Endothelial cell of umbilical vein (primary cell): ENCODE data around the gene SRRM3. TPM values are rescaled to one million over a fixed set of nuclear protein-coding genes. Genes with fewer than 3 reads are reported as not detected.
"Not testable (repeated sequence)": the region's sequence is repeated elsewhere in the genome, so short reads cannot be mapped to it uniquely, and the experiment has no call there.

Source experiments
- BruUV-seq: library from RNA; stranded (reverse); fragments of 400-500 nt; replicated peaks from 2 replicates; lab custom pipeline; 2021; lab: Mats Ljungman, UMichigan
- CTCF ChIA-PET: fragments of 300-600, 350-600 bp; sonication (Branson Sonifier 250); formaldehyde crosslinking; loops from one replicate; lab custom pipeline; 2021; ENCODE audit warnings: antibody characterized with exemption, inconsistent platforms; lab: Charles Lee
- POLR2A ChIA-PET: fragments of 300-600, 350-600 bp; sonication (Branson Sonifier 250); formaldehyde crosslinking; loops from one replicate; lab custom pipeline; 2021; ENCODE audit warnings: antibody characterized with exemption, inconsistent platforms; lab: Charles Lee
- DNase-seq: peaks from one replicate; pipeline ENCODE4 v3.0.0-alpha.2; 2011; ENCODE audit warnings: low read depth, low spot score
- FAIRE-seq: peaks from 2 replicates; lab custom pipeline; 2011; peaks lifted over from hg19 to GRCh38; lab: Jason Lieb, UNC
- H2AFZ ChIP-seq: 2 replicates; pipeline ENCODE4 v1.6.0; 2012; ENCODE audit warnings: low read depth, low read length, control low read depth, inconsistent platforms
- H3K27ac ChIP-seq: 2 replicates; pipeline ENCODE4 v1.5.1; 2011; ENCODE audit warnings: low read depth, mild to moderate bottlenecking, control low read depth, low read length, moderate library complexity; ENCODE audit not compliant: insufficient read depth
- H3K27me3 ChIP-seq, 2 experiments: 2 replicates each; pipeline versions ENCODE4 v1.6.0 to v1.6.1; 2011; ENCODE audit warnings: low read length in 2 of 2, mixed read lengths in 1 of 2; ENCODE audit not compliant: control insufficient read depth in 2 of 2, insufficient read depth in 2 of 2
- H3K36me3 ChIP-seq, 2 experiments: 2 replicates in 1 of 2; 3 replicates in 1 of 2; pipeline ENCODE4 v1.5.1; 2011; ENCODE audit warnings: low read length in 2 of 2, mild to moderate bottlenecking in 1 of 2, moderate library complexity in 1 of 2; ENCODE audit not compliant: control insufficient read depth in 2 of 2, insufficient read depth in 2 of 2; ENCODE audit errors: extremely low read depth in 1 of 2
- H3K4me1 ChIP-seq: 3 replicates; pipeline ENCODE4 v1.5.1; 2011; ENCODE audit warnings: mild to moderate bottlenecking, low read length; ENCODE audit not compliant: control insufficient read depth, insufficient read depth; ENCODE audit errors: extremely low read depth
- H3K4me2 ChIP-seq: 2 replicates; pipeline ENCODE4 v1.6.1; 2011; ENCODE audit warnings: low read length, control low read depth, mixed read lengths; ENCODE audit not compliant: insufficient read depth
- H3K4me3 ChIP-seq, 3 experiments: fragments of 200-600 bp in 1 of 3; sonication (generic), shearing (Covaris generic) in 1 of 3; replicated peaks in 1 of 3; 2 replicates each; pipeline ENCODE4 v1.5.1; 2011 to 2016; ENCODE audit warnings: control low read depth in 3 of 3, low read length in 3 of 3, mild to moderate bottlenecking in 2 of 3, inconsistent platforms in 1 of 3, low read depth in 1 of 3, moderate library complexity in 1 of 3; ENCODE audit not compliant: insufficient read depth in 1 of 3
- H3K79me2 ChIP-seq: 2 replicates; pipeline ENCODE4 v1.6.0; 2012; ENCODE audit warnings: low read length, inconsistent platforms; ENCODE audit not compliant: control insufficient read depth, insufficient read depth
- H3K9ac ChIP-seq: replicated peaks from 2 replicates; pipeline ENCODE3; 2011; ENCODE audit warnings: low read length, control low read depth; ENCODE audit not compliant: insufficient read depth; ENCODE audit errors: extremely low read depth
- H3K9me1 ChIP-seq: replicated peaks from 3 replicates; pipeline ENCODE4 v1.6.0; 2011; ENCODE audit warnings: mild to moderate bottlenecking, low read length; ENCODE audit not compliant: control insufficient read depth, insufficient read depth; ENCODE audit errors: extremely low read depth
- H3K9me3 ChIP-seq: replicated peaks from 2 replicates; pipeline ENCODE4 v1.5.1; 2012; ENCODE audit warnings: low read length, inconsistent platforms; ENCODE audit not compliant: control insufficient read depth, insufficient read depth
- H4K20me1 ChIP-seq: replicated peaks from 2 replicates; pipeline ENCODE3; 2011; ENCODE audit warnings: mild to moderate bottlenecking, low read length; ENCODE audit not compliant: control insufficient read depth, insufficient read depth; ENCODE audit errors: extremely low read depth
- POLR2A ChIP-seq: IDR thresholded peaks from 2 replicates; pipeline ENCODE4 v1.6.1; 2012; ENCODE audit warnings: low read depth, mild to moderate bottlenecking, control low read depth, low read length
- POLR2AphosphoS5 ChIP-seq: IDR thresholded peaks from 2 replicates; pipeline ENCODE4 v1.6.1; 2012; ENCODE audit warnings: low read depth, mild to moderate bottlenecking, control low read depth, low read length, moderate library complexity; ENCODE audit not compliant: insufficient read depth
- dilution Hi-C: fragments of 300-500 bp; cut with MboI; formaldehyde crosslinking; loops from one replicate; pipeline ENCODE4 v1.15.0; 2019; ENCODE audit warnings: low sequenced_read_pairs; ENCODE audit not compliant: extremely low pct_ligation_motif_present
- intact Hi-C: fragments of 100-400 bp; cut with micrococcal nuclease; formaldehyde crosslinking; loops from one replicate; pipeline ENCODE4 v1.10.0; 2022
- polyA plus RNA-seq, 4 experiments: library from polyadenylated mRNA; depleted of rRNA in 3 of 4; stranded (reverse) in 3 of 4; unstranded in 1 of 4; fragments of >200 nt; gene quantifications; 2 replicates each; pipeline versions ENCODE4 v1.2.1 to v1.2.3, GENCODE V29; 2011 to 2012; ENCODE audit warnings: missing spikeins in 1 of 4
- total RNA-seq: library from RNA; stranded (reverse); gene quantifications from 2 replicates; pipeline ENCODE4 v1.2.3, GENCODE V29; 2021
- TF ChIP-seq, protein P1 (sequence below), 2 donors: IDR thresholded peaks; 1 replicate in 1 of 2; 2 replicates in 1 of 2; pipeline ENCODE4 v1.5.1; 2011; ENCODE audit warnings: low read length in 2 of 2, mild to moderate bottlenecking in 2 of 2, moderate library complexity in 2 of 2, control low read depth in 1 of 2, inconsistent platforms in 1 of 2, low read depth in 1 of 2; ENCODE audit not compliant: insufficient read depth in 1 of 2; ENCODE audit errors: extremely low read depth in 1 of 2

The SRRM3 gene
- total and polyA plus RNA-seq, 2 donors (not counting 3 experiments of a cell fraction or from before 2014, with no cell fraction given) = 4.4 to 5.4 TPM

DNA sequence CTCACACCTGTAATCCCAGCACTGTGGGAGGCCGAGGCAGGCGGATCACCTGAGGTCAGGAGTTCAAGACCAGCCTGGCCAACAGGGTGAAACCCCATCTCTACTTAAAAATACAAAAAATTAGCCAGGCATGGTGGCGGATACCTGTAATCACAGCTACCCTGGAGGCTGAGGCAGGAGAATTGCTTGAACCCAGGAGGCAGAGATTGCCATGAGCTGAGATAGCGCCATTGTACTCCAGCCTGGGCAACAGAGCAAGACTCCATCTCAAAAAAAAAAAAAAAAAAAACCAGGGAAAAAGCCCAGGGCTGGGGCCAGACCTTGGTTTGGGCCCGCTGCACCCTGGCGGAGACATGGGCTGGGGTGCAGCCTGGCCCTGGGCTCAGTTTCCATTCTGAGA is 110.1 kb downstream of the SRRM3 start:
- H3K36me3 ChIP-seq, H3K9me3 ChIP-seq, FAIRE-seq, H3K27ac ChIP-seq, DNase-seq, dilution Hi-C loops, BruUV-seq, H3K9me1 ChIP-seq, H3K4me1 ChIP-seq, H3K4me3 ChIP-seq, POLR2A ChIA-PET, H4K20me1 ChIP-seq, H2AFZ ChIP-seq, intact Hi-C loops, H3K4me2 ChIP-seq, H3K27me3 ChIP-seq, H3K79me2 ChIP-seq, H3K9ac ChIP-seq: not testable (repeated sequence)
- CTCF ChIA-PET = interaction anchor here (1.6 to 11.9 kb wide), 3 partner anchors 20 to 134 kb away, joined by 7 to 132 read pairs (median 61); no protein-coding TSS in a partner anchor

DNA sequence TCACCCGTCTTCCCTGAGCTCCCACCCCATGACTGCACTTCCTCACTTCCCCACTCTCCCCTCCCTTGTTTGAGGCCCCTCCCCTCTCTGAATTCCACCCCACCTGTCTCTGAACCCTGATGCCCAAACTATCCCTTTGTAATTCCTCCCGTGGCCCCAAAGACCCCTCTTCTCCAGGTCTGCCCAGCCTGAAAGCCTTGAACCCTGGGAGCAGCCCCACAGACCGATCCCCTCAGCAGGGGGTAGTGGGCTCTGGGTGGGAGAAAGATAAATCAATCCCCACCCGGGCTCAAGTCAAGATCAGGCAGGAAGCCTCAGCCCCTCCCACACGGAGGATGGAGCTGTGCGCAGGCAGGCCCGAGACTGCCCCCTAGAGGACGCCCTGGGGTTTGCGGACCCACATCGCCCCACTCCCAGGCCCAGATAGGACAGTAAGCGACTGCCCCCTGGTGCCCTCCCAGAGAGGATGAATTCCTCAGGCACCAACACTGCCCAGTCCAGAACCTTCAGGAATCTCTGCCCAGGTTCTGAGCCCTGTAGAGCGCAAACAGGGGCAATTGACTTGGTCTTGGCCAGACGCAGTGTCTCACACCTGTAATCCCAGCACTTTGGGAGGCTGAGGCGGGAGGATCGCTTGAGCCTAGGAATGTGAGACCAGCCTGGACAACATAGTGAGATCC is 112.5 kb downstream of the SRRM3 start:
- intact Hi-C loops = loop anchor here (1.0 kb wide), 7 partner anchors 11 to 266 kb away; partner anchors contain the start of gene MDH2
- Histone ChIP-seq H3K4me2 (no peak overlapping the region), H3K4me1 (peaks cover 14% of the 10 kb centered on the region), H2AFZ (peak overlapping the region; percentile 74), H3K9me3 (no peaks in the 10 kb centered on the region), H3K79me2 (no peaks in the 10 kb centered on the region), H3K9ac (no peak overlapping the region), H3K27ac (no peak overlapping the region), H3K36me3 (no peaks in the 10 kb centered on the region), H3K27me3 (no peaks in the 10 kb centered on the region), H3K9me1 (no peaks in the 10 kb centered on the region), H4K20me1 (no peaks in the 10 kb centered on the region), H3K4me3 (no peak overlapping the region)
- TF ChIP-seq POLR2AphosphoS5 = peak; percentile 69
- TF ChIP-seq, protein P1, sequence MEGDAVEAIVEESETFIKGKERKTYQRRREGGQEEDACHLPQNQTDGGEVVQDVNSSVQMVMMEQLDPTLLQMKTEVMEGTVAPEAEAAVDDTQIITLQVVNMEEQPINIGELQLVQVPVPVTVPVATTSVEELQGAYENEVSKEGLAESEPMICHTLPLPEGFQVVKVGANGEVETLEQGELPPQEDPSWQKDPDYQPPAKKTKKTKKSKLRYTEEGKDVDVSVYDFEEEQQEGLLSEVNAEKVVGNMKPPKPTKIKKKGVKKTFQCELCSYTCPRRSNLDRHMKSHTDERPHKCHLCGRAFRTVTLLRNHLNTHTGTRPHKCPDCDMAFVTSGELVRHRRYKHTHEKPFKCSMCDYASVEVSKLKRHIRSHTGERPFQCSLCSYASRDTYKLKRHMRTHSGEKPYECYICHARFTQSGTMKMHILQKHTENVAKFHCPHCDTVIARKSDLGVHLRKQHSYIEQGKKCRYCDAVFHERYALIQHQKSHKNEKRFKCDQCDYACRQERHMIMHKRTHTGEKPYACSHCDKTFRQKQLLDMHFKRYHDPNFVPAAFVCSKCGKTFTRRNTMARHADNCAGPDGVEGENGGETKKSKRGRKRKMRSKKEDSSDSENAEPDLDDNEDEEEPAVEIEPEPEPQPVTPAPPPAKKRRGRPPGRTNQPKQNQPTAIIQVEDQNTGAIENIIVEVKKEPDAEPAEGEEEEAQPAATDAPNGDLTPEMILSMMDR (IDR thresholded peaks at IDR 0.05; ENCODE audit: extremely low read depth in 1 of 2, insufficient read depth in 1 of 2, low read depth in 1 of 2, low read length in 2 of 2) = peak; percentile 100
- no peak for TF ChIP-seq POLR2A
- CTCF ChIA-PET = interaction anchor here (0.6 to 11.9 kb wide), 28 partner anchors 8 to 285 kb away, joined by 3 to 132 read pairs (median 4); partner anchors contain the start of genes HSPB1 and MDH2
- peak; percentile 93 for DNase-seq
- peak; percentile 99 for FAIRE-seq
- POLR2A ChIA-PET = interaction anchor here (0.6 to 1.0 kb wide), 4 partner anchors 11 to 23 kb away, joined by 4 to 10 read pairs (median 5); no protein-coding TSS in a partner anchor
- no TSS peak for BruUV-seq
- dilution Hi-C loops = no loop called here

DNA sequence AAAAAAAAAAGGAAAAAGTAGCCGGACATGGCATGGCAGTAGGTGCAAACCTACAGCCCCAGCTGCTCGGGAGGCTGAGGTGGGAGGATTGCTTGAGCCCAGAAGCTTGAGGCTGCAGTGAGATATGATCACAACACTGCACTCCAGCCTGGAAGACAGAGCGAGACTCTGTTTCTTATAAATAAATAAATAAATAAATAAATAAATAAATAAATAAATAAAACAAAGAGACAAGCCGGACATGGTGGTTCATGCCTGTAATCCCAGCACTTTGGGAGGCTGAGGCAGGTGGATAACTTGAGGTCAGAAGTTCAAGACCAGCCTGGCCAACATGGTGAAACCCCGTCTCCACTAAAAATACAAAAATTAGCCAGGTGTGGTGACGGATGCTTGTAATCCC is 113.0 kb downstream of the SRRM3 start:
- DNase-seq, H3K4me2 ChIP-seq, H3K4me3 ChIP-seq, BruUV-seq, dilution Hi-C loops, H3K9ac ChIP-seq, H4K20me1 ChIP-seq, H3K27ac ChIP-seq, H3K9me3 ChIP-seq, H3K27me3 ChIP-seq, FAIRE-seq, H3K36me3 ChIP-seq, H3K9me1 ChIP-seq, H2AFZ ChIP-seq, H3K79me2 ChIP-seq: not testable (repeated sequence)
- ChIA-PET POLR2A (interaction anchor here (0.6 to 1.0 kb wide), 4 partner anchors 11 to 23 kb away, joined by 4 to 10 read pairs (median 5); no protein-coding TSS in a partner anchor), CTCF (interaction anchor here (0.6 to 11.9 kb wide), 25 partner anchors 9 to 285 kb away, joined by 3 to 132 read pairs (median 5); partner anchors contain the start of genes HSPB1 and MDH2)
- intact Hi-C loops = loop anchor here (1.0 kb wide), 7 partner anchors 11 to 266 kb away; partner anchors contain the start of gene MDH2
- H3K4me1 ChIP-seq = peaks cover 17% of the 10 kb centered on the region
